ENCODE measurements around the gene TTLL11. TPM values are rescaled to one million over a fixed set of nuclear protein-coding genes. Genes with fewer than 3 reads are reported as not detected.
A peak's percentile ranks its signal among the peaks of the same experiment; 100 is the strongest.

Gene TTLL11
- total RNA-seq, 1 experiment from 2014 or later = 7.1 TPM

- peak; percentile 68 for DNase-seq (ENCODE audit: low read depth)
These were observed 148.4 kb downstream of the TTLL11 start for GRCh38 chr9:121944711-121945191.

- DNase-seq (ENCODE audit: low read depth) = no peak
These were observed 149.6 kb downstream of the TTLL11 start for GRCh38 chr9:121943463-121943862.

GRCh38 chr9:121942866-121943382 is 150.2 kb downstream of the TTLL11 start:
- DNase-seq (ENCODE audit: low read depth) = no peak

GRCh38 chr9:121942313-121942712 is 150.8 kb downstream of the TTLL11 start:
- DNase-seq (ENCODE audit: low read depth) = no peak

GRCh38 chr9:121939643-121940042 is 153.5 kb downstream of the TTLL11 start:
- no peak for DNase-seq (ENCODE audit: low read depth)

- no peak for DNase-seq (ENCODE audit: low read depth)
These were observed 154.5 kb downstream of the TTLL11 start for GRCh38 chr9:121938621-121939020.

GRCh38 chr9:121937240-121937639 is 155.9 kb downstream of the TTLL11 start:
- no peak for DNase-seq (ENCODE audit: low read depth)

- DNase-seq (ENCODE audit: low read depth) = no peak
These were observed 157.4 kb downstream of the TTLL11 start for GRCh38 chr9:121935739-121936138.

GRCh38 chr9:121930956-121931355 is 162.2 kb downstream of the TTLL11 start:
- no peak for DNase-seq (ENCODE audit: low read depth)

- no peak for DNase-seq (ENCODE audit: low read depth)
These were observed 162.9 kb downstream of the TTLL11 start for GRCh38 chr9:121929893-121930875.

- DNase-seq (ENCODE audit: low read depth) = no peak
These were observed 165.5 kb downstream of the TTLL11 start for GRCh38 chr9:121927636-121928035.

- DNase-seq (ENCODE audit: low read depth) = no peak
These were observed 166.0 kb downstream of the TTLL11 start for GRCh38 chr9:121927081-121927480.

GRCh38 chr9:121926351-121926801 is 166.7 kb downstream of the TTLL11 start:
- no peak for DNase-seq (ENCODE audit: low read depth)

- no peak for DNase-seq (ENCODE audit: low read depth)
These were observed 167.2 kb downstream of the TTLL11 start for GRCh38 chr9:121925935-121926334.

GRCh38 chr9:121924700-121925099 is 168.4 kb downstream of the TTLL11 start:
- no peak for DNase-seq (ENCODE audit: low read depth)

GRCh38 chr9:121921444-121921843 is 171.7 kb downstream of the TTLL11 start:
- DNase-seq (ENCODE audit: low read depth) = no peak

GRCh38 chr9:121917375-121918335 is 175.5 kb downstream of the TTLL11 start:
- no peak for DNase-seq (ENCODE audit: low read depth)

- no peak for DNase-seq (ENCODE audit: low read depth)
These were observed 177.8 kb downstream of the TTLL11 start for GRCh38 chr9:121915304-121915625.

- DNase-seq (ENCODE audit: low read depth) = no peak
These were observed 178.4 kb downstream of the TTLL11 start for GRCh38 chr9:121914604-121915303.

GRCh38 chr9:121914017-121914595 is 179.0 kb downstream of the TTLL11 start:
- DNase-seq (ENCODE audit: low read depth) = no peak

All from HT1080 (cell line).